Right lobe of liver (tissue), 4 donors: Measurements from ENCODE around the gene FAM168B.

Source experiments
- CTCF ChIP-seq, 4 donors: fragments of 200-600 bp in 3 of 4; fragments of 450-650 bp in 1 of 4; IDR thresholded peaks; one replicate each; pipeline versions ENCODE4 v1.5.1 to v1.8.0; 2016 to 2022; ENCODE audit warnings: antibody characterized with exemption in 4 of 4, mild to moderate bottlenecking in 2 of 4
- POLR2A ChIP-seq: fragments of 450-650 bp; IDR thresholded peaks from one replicate; pipeline ENCODE4 v1.6.1; 2017; ENCODE audit warnings: antibody characterized with exemption, mild to moderate bottlenecking
- donor health status: DM: no; HTN: no; CAD: no.
- donor health status: DM: no; HTN: no; CAD: no.
- donor health status: DM: no; HTN: yes; CAD: no.

GRCh38 chr2:131115752-131116151 is 22.5 kb upstream of the FAM168B start:
- TF ChIP-seq CTCF (IDR thresholded peaks at IDR 0.05) (no peak), POLR2A (no peak)
